Liver (tissue), 9 donors: ENCODE data around the gene RCOR1. TPM values are rescaled to one million over a fixed set of nuclear protein-coding genes. Genes with fewer than 3 reads are reported as not detected.

ENCODE experiments used
- DNase-seq: peaks from one replicate; pipeline ENCODE4 v3.0.0-alpha.2; 2017; ENCODE audit warnings: low spot score
- H3K27ac ChIP-seq, 2 donors: one replicate each; pipeline ENCODE4 v1.7.0; 2013; ENCODE audit warnings: inconsistent platforms in 2 of 2, low read length in 2 of 2, control low read depth in 1 of 2, low read depth in 1 of 2, mild to moderate bottlenecking in 1 of 2
- H3K27me3 ChIP-seq, 4 donors: one replicate each; pipeline versions ENCODE4 v1.6.1 to v1.7.0; 2013; ENCODE audit warnings: low read length in 3 of 4, inconsistent platforms in 1 of 4, mild to moderate bottlenecking in 1 of 4, moderate library complexity in 1 of 4; ENCODE audit not compliant: control insufficient read depth in 4 of 4, insufficient read depth in 4 of 4
- H3K36me3 ChIP-seq, 4 donors: one replicate each; pipeline versions ENCODE4 v1.6.1 to v1.7.0; 2013; ENCODE audit warnings: low read length in 3 of 4, mild to moderate bottlenecking in 3 of 4, low read depth in 1 of 4, moderate library complexity in 1 of 4; ENCODE audit not compliant: control insufficient read depth in 4 of 4, insufficient read depth in 3 of 4
- H3K4me1 ChIP-seq, 4 donors: one replicate each; pipeline versions ENCODE4 v1.6.1 to v1.7.0; 2013; ENCODE audit warnings: low read length in 3 of 4, mild to moderate bottlenecking in 3 of 4, moderate library complexity in 1 of 4; ENCODE audit not compliant: control insufficient read depth in 4 of 4, insufficient read depth in 4 of 4
- H3K4me3 ChIP-seq, 3 donors: one replicate each; pipeline versions ENCODE4 v1.6.1 to v1.7.0; 2013; ENCODE audit warnings: low read length in 3 of 3, control low read depth in 1 of 3, low read depth in 1 of 3, mild to moderate bottlenecking in 1 of 3
- H3K9ac ChIP-seq, 2 donors: one replicate each; pipeline ENCODE4 v1.7.0; 2013; ENCODE audit warnings: low read length in 2 of 2, mild to moderate bottlenecking in 2 of 2, moderate library complexity in 2 of 2, control low read depth in 1 of 2, low read depth in 1 of 2
- H3K9me3 ChIP-seq, 4 donors: one replicate each; pipeline versions ENCODE4 v1.6.1 to v1.7.0; 2013; ENCODE audit warnings: low read length in 3 of 4; ENCODE audit not compliant: control insufficient read depth in 4 of 4
- FOXA1 ChIP-seq: IDR thresholded peaks from 2 replicates; pipeline ENCODE4 v1.6.1; 2016; ENCODE audit warnings: antibody characterized with exemption
- FOXA2 ChIP-seq: IDR thresholded peaks from 2 replicates; pipeline ENCODE4 v1.6.1; 2016; ENCODE audit warnings: antibody characterized with exemption
- GABPA ChIP-seq, 2 donors: IDR thresholded peaks in 1 of 2; conservative IDR thresholded peaks in 1 of 2; 2 replicates each; pipeline ENCODE4 v1.6.1; 2016; ENCODE audit warnings: antibody characterized with exemption in 2 of 2, mild to moderate bottlenecking in 1 of 2, moderate library complexity in 1 of 2
- HNF4G ChIP-seq: IDR thresholded peaks from 2 replicates; pipeline ENCODE4 v1.6.1; 2016; ENCODE audit warnings: antibody characterized with exemption
- JUND ChIP-seq, 2 donors: IDR thresholded peaks; 2 replicates each; pipeline ENCODE4 v1.6.1; 2016; ENCODE audit warnings: antibody characterized with exemption in 2 of 2
- RAD21 ChIP-seq, 2 donors: IDR thresholded peaks; 2 replicates each; pipeline ENCODE4 v1.6.1; 2016; ENCODE audit warnings: antibody characterized with exemption in 2 of 2, mild to moderate bottlenecking in 2 of 2
- RXRA ChIP-seq, 2 donors: IDR thresholded peaks; 2 replicates each; pipeline ENCODE4 v1.6.1; 2017 to 2018; ENCODE audit warnings: antibody characterized with exemption in 2 of 2, mild to moderate bottlenecking in 1 of 2
- SP1 ChIP-seq: IDR thresholded peaks from 2 replicates; pipeline ENCODE4 v1.6.1; 2018; ENCODE audit warnings: antibody characterized with exemption, mild to moderate bottlenecking
- TAF1 ChIP-seq: conservative IDR thresholded peaks from 2 replicates; pipeline ENCODE4 v1.6.1; 2016; ENCODE audit warnings: antibody characterized with exemption, mild to moderate bottlenecking
- YY1 ChIP-seq: IDR thresholded peaks from 2 replicates; pipeline ENCODE4 v1.6.1; 2016; ENCODE audit warnings: antibody characterized with exemption, mild to moderate bottlenecking
- WGBS: extraction: QIAGEN DNeasy Blood & Tissue Kit; methylation state at CpG from one replicate; pipeline ENCODE4 v1.1.7; 2013; 5-methylcytosine and 5-hydroxymethylcytosine counted together
- polyA plus RNA-seq, 2 donors: library from polyadenylated mRNA; stranded (reverse) in 1 of 2; unstranded in 1 of 2; fragments of 200-250 nt in 1 of 2; fragments of >200 nt in 1 of 2; fragmentation: Nextera tagmentation in 1 of 2; extraction: Ambion mirVana in 1 of 2; gene quantifications; one replicate each; pipeline versions ENCODE4 v1.2.1 to v1.2.3, GENCODE V29; 2013 to 2015
- total RNA-seq, 2 donors: library from RNA; depleted of rRNA; stranded (reverse); fragments of >200 nt; gene quantifications; one replicate each; pipeline ENCODE4 v1.2.3, GENCODE V29; 2014
- TF ChIP-seq, protein P1 (sequence below): IDR thresholded peaks from 2 replicates; pipeline ENCODE4 v1.6.1; 2016; ENCODE audit warnings: antibody characterized with exemption
- TF ChIP-seq, protein P2 (sequence below): fragments of 150-350 bp; IDR thresholded peaks from 2 replicates; pipeline ENCODE4 v1.5.1; 2017; ENCODE audit warnings: improper control_type of control experiment, low read depth, low read length; ENCODE audit not compliant: missing input control
- TF ChIP-seq, protein P3 (sequence below): IDR thresholded peaks from 2 replicates; pipeline ENCODE4 v1.6.1; 2016; ENCODE audit warnings: antibody characterized with exemption
- TF ChIP-seq, protein P4 (sequence below): IDR thresholded peaks from 2 replicates; pipeline ENCODE4 v1.6.1; 2016; ENCODE audit warnings: antibody characterized with exemption
- donor health status: healthy.
- donor health status: healthy.
- donor health status: healthy.
- donor health status: healthy.
- donor health status: healthy.

RCOR1 gene
- total and polyA plus RNA-seq, 4 donors: 4.2 to 17.0 (median 5.7) TPM

DNA sequence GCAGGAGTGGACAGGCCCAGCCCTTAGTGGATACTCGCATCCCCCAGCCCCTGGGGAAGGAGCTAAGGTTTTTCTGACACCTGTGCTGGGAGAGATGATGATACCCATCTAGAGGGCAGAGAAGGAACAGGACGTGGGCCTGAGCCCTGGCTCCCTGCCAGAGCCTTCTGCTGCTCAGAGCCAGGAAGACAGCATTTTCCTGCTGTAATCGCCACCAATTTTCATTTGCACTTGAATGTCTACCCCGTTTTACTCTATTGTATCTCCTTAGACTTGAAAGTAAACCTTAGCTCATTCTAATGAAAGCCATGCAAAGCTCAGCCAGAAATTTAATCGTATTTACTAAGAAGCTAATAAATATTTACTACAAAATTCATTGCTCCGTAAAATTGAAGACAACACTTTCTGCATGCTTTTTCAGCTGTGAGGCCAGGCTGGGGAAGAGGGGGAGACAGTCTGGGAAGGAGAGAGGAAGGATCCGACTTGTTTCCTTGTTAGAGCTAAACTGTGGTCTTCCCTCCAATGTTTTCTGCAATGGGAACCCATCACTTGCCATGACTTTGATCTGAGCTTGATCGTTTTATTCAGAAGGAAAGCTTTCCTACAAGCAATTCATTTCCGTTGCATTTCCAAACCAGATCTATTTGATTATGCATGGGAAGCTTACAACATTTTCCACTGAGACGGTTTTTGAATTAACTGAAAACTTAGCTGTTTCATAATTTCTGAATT lies 167.2 kb downstream of the RCOR1 start:
- no peaks in the 10 kb centered on the region for H3K4me1 ChIP-seq
- 71% methylated on average over 10 of the region's 10 CpGs for WGBS
- H3K4me3 ChIP-seq: no peak overlapping the region
- no peak overlapping the region for H3K9ac ChIP-seq
- TF ChIP-seq, protein P1, sequence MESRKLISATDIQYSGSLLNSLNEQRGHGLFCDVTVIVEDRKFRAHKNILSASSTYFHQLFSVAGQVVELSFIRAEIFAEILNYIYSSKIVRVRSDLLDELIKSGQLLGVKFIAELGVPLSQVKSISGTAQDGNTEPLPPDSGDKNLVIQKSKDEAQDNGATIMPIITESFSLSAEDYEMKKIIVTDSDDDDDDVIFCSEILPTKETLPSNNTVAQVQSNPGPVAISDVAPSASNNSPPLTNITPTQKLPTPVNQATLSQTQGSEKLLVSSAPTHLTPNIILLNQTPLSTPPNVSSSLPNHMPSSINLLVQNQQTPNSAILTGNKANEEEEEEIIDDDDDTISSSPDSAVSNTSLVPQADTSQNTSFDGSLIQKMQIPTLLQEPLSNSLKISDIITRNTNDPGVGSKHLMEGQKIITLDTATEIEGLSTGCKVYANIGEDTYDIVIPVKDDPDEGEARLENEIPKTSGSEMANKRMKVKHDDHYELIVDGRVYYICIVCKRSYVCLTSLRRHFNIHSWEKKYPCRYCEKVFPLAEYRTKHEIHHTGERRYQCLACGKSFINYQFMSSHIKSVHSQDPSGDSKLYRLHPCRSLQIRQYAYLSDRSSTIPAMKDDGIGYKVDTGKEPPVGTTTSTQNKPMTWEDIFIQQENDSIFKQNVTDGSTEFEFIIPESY: no peak
- TF ChIP-seq, protein P2, sequence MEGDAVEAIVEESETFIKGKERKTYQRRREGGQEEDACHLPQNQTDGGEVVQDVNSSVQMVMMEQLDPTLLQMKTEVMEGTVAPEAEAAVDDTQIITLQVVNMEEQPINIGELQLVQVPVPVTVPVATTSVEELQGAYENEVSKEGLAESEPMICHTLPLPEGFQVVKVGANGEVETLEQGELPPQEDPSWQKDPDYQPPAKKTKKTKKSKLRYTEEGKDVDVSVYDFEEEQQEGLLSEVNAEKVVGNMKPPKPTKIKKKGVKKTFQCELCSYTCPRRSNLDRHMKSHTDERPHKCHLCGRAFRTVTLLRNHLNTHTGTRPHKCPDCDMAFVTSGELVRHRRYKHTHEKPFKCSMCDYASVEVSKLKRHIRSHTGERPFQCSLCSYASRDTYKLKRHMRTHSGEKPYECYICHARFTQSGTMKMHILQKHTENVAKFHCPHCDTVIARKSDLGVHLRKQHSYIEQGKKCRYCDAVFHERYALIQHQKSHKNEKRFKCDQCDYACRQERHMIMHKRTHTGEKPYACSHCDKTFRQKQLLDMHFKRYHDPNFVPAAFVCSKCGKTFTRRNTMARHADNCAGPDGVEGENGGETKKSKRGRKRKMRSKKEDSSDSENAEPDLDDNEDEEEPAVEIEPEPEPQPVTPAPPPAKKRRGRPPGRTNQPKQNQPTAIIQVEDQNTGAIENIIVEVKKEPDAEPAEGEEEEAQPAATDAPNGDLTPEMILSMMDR: no peak
- TF ChIP-seq TAF1 (no peak), JUND (IDR thresholded peaks at IDR 0.05) (no peak)
- DNase-seq: no peak
- H3K27me3 ChIP-seq: no peaks in the 10 kb centered on the region
- H3K36me3 ChIP-seq: no peaks in the 10 kb centered on the region
- no peaks in the 10 kb centered on the region for H3K9me3 ChIP-seq
- no peak overlapping the region for H3K27ac ChIP-seq

DNA sequence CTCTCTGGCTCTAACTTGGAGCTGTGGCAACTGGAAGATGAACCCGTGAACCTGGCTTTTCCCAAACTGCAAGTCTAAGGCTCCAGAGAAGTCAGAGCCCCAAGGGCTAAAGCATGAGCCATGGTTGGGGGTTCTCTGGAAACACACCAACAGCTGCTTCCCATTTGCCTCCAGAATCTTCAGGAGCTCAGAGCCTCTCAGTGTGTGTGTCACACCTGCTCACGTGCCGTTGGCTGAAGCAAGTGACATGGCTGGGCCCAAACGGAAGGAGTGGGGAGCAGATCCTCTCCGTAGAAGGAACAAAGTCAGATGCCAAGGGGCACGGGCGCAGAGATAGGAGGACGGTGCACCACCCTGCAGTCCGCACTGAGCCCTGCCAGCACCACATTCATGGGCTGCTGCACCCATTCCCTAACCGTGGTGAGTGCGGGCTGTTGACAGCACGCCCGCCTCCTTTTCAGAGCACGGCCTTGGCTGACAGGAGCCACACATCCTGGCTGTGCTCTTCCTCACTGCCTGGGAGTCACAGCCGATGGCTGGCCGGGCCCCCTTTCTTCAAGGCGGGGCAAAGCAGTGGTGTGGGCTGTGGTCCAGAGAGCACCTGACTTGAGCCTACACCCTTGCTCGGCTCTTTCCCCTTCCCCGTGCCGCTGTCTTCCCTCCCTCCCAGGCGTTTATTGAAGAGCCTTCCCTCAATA lies 168.2 kb downstream of the RCOR1 start:
- 65% methylated on average over 21 of the region's 21 CpGs for WGBS
- Histone ChIP-seq H3K4me1 (no peaks in the 10 kb centered on the region), H3K9ac (no peak overlapping the region), H3K9me3 (no peaks in the 10 kb centered on the region), H3K27ac (no peak overlapping the region), H3K27me3 (no peaks in the 10 kb centered on the region), H3K36me3 (no peaks in the 10 kb centered on the region), H3K4me3 (no peak overlapping the region)
- TF ChIP-seq GABPA (IDR thresholded peaks at IDR 0.05 in 1 of 2, conservative IDR thresholded peaks at IDR 0.05 in 1 of 2) (no peak), SP1 (no peak), RAD21 (IDR thresholded peaks at IDR 0.05) (no peak), TAF1 (no peak), FOXA1 (no peak), HNF4G (no peak), RXRA (IDR thresholded peaks at IDR 0.05) (no peak), YY1 (no peak), FOXA2 (no peak), JUND (IDR thresholded peaks at IDR 0.05) (no peak)
- TF ChIP-seq, protein P3, sequence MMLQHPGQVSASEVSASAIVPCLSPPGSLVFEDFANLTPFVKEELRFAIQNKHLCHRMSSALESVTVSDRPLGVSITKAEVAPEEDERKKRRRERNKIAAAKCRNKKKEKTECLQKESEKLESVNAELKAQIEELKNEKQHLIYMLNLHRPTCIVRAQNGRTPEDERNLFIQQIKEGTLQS: no peak
- TF ChIP-seq, protein P1: no peak
- TF ChIP-seq, protein P4, sequence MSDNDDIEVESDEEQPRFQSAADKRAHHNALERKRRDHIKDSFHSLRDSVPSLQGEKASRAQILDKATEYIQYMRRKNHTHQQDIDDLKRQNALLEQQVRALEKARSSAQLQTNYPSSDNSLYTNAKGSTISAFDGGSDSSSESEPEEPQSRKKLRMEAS: no peak
- TF ChIP-seq, protein P2: no peak
- no peak for DNase-seq
